GM18526 (cell line): ENCODE measurements around the gene LOXHD1.

Source experiments
- POLR2A ChIP-seq: IDR thresholded peaks from 3 replicates; pipeline ENCODE4 v1.6.1; 2011; ENCODE audit not compliant: insufficient read length; ENCODE audit errors: extremely low read depth

LOXHD1 gene

DNA sequence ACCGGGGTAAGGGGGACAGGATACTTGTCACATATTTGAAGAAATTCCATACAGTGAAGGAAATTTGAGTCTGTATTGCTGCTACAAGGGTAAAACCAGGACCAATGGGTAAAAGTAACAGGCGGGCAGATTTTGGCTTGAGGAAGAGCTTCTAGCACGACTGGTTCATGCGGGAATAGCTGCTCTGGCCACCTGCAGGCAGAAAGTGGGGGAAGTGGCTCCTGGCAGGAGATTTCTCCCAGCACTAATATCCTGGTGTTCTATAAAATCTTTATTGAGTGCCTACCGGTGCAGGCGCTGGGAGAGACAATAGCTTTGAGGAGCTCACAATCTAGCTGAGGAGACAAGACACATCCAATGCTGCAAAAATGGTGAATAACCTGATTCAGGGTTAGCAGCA is 198.5 kb downstream of the LOXHD1 start:
- TF ChIP-seq POLR2A: no peak

DNA sequence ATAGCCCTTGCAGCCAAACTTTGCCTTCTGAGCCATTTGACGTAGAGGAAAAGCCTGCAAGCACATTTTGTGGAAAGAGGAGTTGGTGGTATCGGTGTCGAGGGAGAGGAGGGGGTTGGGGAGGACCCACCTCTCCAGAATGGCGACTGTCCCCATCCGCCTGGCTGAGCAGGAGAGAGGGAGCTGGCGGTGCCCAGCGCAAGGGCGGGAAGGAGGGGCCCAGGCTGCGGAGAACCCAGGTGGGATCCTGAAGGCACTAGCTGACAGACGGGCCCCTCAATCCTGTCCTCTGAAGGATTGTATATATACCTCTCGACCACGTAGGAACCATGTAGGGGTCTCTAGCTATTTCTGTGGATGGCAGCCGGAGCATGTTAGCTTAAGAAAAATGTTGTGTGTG is 200.3 kb downstream of the LOXHD1 start:
- TF ChIP-seq POLR2A: no peak

- no peak for TF ChIP-seq POLR2A
These were observed 204.2 kb downstream of the LOXHD1 start for GRCh38 chr18:46452820-46453219.

DNA sequence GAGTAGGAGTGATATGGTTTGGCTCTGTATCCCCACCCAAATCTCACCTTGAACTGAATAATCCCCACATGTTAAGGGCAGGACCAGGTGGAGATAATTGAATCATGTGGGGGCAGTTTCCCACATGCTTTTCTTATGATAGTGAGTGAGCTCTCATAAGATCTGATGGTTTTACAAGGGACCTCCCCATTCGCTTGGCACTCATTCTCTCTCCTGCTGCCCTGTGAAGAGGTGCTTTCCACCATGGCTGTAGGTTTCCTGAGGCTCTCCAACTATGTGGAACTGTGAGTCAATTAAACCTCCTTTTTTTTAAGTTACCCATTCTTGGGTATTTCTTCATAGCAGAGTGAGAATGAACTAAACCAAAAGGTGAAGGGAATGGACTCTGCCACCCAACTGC is 207.5 kb downstream of the LOXHD1 start:
- TF ChIP-seq POLR2A: no peak

- no peak for TF ChIP-seq POLR2A
These were observed 208.0 kb downstream of the LOXHD1 start for GRCh38 chr18:46449033-46449432.

DNA sequence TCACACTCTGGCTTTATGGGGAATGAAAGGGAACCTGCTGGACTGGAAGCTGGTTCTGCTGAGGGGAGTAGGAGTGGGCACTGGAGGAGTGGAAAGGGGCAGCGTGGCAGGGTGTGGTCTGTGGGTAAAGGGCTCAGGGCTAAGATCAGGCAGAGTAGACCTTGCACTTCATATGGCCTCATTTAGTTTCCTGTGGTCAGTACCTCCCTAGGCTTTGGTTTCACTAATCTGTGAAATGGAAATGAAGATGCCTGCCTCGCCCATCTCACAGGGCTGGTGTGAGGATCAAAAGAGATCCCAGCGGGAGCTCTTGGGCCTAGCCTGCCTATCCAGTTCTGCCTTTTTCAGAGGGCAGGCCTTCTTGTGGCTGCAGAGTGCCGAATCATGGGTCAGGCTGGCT is 208.7 kb downstream of the LOXHD1 start:
- TF ChIP-seq POLR2A: no peak

DNA sequence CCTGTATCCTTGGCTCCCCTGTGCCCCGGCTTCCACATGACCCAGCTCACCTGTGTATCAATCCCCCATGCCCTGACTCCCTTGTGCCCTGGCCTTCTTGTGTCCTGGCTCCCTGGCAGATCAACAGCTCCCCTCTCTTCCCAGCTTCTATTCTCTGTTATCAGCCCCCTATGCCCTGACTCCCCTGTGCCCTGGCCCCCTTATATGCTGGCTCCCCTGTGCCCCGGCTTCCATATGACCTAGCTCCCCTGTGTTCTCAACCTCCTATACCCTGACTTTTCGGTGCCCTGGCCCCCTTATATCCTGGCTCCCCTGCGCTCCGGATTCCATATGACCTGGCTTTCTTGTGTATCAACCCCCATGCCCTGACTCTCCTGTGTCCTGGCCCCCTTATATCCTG is 209.2 kb downstream of the LOXHD1 start:
- TF ChIP-seq POLR2A: no peak

- TF ChIP-seq POLR2A: no peak
These were observed 209.7 kb downstream of the LOXHD1 start for GRCh38 chr18:46447323-46447722.

DNA sequence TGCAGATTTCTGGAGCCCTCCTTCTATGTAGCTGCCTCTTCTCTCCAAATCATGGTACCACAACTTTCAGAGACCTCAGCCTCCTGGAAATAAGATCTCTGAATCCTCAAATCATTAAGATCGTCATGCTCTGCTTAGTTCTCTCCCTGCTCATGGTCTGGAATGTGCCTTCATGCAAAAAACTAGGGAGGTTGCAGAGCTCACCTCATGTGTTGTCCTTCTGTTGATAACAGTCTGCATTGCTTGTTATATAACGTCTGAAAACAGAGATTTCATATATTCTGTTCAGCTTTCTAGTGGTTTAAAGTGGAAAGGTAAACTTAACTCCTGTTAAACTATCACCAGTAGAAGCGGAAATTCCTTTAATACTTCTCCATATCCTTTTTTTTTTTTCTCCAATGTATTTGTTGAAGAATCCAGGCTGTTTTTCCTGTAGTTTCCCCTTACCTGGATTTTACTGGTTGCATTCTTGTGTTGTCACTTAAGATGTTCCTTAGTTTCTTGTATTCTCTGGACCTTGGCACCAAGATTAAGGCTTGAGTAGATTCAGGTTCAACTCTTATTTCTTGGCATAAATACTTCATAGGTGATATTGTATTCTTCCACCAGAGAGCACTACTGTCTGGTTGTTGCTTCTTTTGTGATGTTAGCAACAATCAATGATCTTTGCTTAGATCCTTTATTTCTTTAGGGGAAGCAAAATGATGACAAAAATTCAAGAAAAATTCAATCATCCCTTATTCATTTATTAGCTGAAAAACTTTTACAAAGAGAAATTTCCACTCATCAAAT is 211.3 kb downstream of the LOXHD1 start:
- no peak for TF ChIP-seq POLR2A

DNA sequence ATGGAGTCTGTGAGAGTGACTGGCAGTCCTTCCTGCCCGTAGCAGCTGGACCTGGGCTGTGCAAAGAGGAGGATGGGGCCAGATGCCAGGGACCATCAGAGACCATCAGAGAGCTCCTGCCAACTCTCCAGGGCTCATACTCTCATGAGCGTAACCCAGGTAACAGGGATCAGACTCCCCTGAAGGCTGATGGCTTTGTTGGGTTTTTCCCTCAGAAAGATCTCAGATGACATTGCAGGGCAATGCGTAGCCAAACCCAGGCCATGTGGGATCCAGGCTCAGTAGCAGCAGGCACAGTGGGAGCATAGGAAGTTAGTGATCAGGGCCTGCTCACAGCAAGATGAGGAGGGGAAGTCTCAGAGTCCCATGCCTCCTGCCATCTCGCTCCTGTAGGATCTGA is 218.0 kb downstream of the LOXHD1 start:
- TF ChIP-seq POLR2A: no peak

- no peak for TF ChIP-seq POLR2A
These were observed 220.0 kb downstream of the LOXHD1 start for GRCh38 chr18:46437061-46437460.

DNA sequence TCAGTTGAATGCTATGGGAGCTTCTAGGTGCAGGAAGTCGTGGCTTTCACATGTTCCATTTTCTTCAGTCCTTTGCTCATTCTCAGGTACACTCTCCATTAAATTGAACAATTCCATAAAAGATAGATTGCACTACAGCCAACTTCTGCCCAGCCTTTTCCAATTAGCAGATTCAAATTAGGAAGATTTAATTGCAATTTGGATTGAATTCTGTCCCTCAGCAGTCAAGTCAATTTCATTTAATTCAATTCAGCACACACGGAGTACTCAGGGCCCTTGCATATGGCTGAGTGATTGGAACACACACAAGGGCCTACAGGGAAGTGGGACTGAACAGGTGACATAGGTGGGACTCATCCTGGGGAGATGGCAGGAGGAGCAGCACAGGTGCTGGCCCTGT is 220.4 kb downstream of the LOXHD1 start:
- no peak for TF ChIP-seq POLR2A

DNA sequence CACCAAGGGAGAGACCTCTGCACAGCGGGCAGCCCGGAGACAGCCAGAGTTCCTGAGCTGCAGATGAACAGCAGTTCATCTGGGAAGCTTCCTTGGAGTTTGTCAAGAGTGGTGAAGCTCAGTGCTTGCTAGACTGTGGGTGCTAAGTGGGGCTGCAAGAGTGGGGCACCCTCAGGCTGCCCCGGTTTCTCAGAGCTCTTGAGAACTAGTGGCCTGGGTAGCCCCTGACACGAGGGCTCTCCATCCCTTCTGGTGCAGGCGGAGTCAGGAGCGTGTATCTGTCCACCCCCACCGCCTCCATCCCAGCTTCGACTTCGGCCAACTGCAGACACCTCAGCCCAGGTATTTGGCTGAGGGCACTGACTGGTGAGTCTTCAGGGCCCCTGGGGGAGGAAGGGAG is 222.0 kb downstream of the LOXHD1 start:
- no peak for TF ChIP-seq POLR2A

DNA sequence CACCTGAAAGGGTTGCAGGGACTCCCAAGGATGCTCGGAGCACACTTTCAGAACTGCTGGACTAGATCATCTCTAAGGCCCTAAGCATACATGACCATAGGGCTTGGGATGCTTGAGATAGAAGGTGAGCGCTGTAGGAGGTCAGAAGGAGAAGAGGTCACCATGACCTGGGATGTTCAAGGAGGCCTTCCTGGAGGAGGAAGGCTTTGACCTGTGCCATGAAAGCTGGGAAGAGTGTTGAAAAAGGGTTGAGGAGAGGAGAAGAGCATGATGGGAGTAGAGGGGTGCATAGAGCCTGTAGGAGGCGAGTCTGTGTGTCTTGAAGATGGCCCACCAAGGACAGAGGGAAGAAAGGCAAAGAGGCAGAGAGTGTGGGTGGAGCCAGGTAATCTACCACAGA is 222.4 kb downstream of the LOXHD1 start:
- TF ChIP-seq POLR2A: no peak

GRCh38 chr18:46433121-46433826 is 223.7 kb downstream of the LOXHD1 start:
- TF ChIP-seq POLR2A: no peak

DNA sequence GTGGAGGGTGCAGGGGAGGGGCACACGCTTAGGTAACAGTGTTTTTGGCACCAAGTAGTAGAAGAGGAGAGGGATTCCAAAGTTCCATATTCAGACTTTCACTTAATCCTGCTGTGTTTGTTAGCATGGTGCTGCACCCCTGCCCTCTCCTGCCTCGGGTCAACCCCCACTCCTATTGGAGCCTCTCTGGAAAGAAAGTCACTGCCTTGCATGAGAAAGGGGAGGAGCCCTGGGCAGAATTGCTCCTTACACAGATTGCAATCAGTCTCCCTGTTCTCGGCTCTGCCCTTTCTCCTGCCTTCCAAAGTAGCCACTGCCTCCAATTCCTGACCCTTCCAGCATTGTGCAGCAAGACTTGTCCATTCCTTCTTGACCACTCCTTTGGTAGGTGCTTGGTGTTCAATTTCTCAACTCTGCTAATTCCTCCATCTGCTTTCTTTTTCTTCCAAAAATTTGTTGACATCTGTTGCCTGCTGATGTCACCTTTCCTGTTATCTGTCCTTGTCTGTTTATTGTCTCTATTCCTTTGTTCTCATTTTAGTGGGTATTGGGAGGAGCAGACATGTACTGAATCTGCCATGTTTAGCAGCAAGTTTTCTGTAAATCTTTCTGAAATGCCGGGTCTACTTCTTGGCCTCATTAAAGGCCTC is 225.4 kb downstream of the LOXHD1 start:
- no peak for TF ChIP-seq POLR2A
